Measurements from ENCODE around the gene ATAD3C.

DNA sequence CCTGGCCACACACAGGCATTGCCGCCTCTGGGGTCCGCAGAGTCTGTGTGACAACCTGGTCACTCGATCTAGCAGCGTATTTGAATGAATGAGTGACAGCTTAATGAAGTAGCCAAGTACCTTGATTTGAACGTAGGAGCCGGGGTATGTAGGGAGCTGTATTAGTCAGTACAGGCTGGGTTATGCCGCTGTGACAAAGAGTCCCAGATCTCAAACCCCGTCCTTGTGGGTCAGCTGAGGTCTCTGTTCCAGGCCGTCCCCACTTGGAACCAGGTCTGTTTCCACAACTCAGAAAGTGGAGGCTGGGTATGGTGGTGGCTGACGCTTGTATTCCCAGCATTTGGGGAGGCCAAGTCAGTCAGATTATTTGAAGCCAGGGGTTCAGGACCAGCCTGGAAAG, 42.1 kb downstream of the ATAD3C start:
- TF ChIP-seq POLR2A (IDR thresholded peaks at IDR 0.05; ENCODE audit: low read depth): no peak
- TF ChIP-seq, protein P1, sequence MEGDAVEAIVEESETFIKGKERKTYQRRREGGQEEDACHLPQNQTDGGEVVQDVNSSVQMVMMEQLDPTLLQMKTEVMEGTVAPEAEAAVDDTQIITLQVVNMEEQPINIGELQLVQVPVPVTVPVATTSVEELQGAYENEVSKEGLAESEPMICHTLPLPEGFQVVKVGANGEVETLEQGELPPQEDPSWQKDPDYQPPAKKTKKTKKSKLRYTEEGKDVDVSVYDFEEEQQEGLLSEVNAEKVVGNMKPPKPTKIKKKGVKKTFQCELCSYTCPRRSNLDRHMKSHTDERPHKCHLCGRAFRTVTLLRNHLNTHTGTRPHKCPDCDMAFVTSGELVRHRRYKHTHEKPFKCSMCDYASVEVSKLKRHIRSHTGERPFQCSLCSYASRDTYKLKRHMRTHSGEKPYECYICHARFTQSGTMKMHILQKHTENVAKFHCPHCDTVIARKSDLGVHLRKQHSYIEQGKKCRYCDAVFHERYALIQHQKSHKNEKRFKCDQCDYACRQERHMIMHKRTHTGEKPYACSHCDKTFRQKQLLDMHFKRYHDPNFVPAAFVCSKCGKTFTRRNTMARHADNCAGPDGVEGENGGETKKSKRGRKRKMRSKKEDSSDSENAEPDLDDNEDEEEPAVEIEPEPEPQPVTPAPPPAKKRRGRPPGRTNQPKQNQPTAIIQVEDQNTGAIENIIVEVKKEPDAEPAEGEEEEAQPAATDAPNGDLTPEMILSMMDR (IDR thresholded peaks at IDR 0.05): no peak
